ENCODE results near the gene LYPD8. TPM values are rescaled to one million over a fixed set of nuclear protein-coding genes. Genes with fewer than 3 reads are reported as not detected.
"Not testable (repeated sequence)": the region's sequence is repeated elsewhere in the genome, so short reads cannot be mapped to it uniquely, and the experiment has no call there.

Gene LYPD8, protein sequence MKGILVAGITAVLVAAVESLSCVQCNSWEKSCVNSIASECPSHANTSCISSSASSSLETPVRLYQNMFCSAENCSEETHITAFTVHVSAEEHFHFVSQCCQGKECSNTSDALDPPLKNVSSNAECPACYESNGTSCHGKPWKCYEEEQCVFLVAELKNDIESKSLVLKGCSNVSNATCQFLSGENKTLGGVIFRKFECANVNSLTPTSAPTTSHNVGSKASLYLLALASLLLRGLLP
- total RNA-seq (2014; rRNA removed; shearing (Covaris generic)): 0.91 and 1.6 TPM in 2 replicates

DNA sequence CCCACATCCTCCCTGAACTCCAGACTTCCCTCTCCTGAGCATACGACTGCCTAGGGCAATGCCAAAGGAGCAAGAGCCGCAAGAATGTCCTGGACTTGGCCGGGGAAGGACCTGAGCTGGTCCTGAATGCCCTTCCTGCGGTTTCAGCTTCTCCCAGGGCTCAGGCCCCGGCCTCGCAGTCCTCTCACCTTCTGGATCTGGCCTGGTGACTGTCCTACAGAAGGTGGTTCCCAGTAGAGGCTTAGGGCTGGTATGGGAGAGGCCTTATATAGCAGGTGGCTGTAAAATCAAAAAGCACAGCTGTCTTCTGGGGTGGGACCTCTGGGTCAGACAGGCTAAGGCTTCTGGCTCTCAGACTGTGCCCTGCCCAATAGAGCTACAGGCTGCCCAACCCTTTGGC is at the start of gene LYPD8:
TSS of gene LYPD8 (minus strand) at position 243 of the 400 bp plus-strand sequence. CDS start 4,678 bp downstream, outside the sequence.
- no peak for DNase-seq
- Histone ChIP-seq H3K4me1 (no peaks in the 10 kb centered on the region), H3K27ac (no peak within 1 kb of the TSS), H3K36me3 (no peaks in the 10 kb centered on the region), H3K9me3 (replicated peaks) (no peaks in the 10 kb centered on the region), H3K4me3 (no peak within 1 kb of the TSS), H3K27me3 (no peaks in the 10 kb centered on the region)

DNA sequence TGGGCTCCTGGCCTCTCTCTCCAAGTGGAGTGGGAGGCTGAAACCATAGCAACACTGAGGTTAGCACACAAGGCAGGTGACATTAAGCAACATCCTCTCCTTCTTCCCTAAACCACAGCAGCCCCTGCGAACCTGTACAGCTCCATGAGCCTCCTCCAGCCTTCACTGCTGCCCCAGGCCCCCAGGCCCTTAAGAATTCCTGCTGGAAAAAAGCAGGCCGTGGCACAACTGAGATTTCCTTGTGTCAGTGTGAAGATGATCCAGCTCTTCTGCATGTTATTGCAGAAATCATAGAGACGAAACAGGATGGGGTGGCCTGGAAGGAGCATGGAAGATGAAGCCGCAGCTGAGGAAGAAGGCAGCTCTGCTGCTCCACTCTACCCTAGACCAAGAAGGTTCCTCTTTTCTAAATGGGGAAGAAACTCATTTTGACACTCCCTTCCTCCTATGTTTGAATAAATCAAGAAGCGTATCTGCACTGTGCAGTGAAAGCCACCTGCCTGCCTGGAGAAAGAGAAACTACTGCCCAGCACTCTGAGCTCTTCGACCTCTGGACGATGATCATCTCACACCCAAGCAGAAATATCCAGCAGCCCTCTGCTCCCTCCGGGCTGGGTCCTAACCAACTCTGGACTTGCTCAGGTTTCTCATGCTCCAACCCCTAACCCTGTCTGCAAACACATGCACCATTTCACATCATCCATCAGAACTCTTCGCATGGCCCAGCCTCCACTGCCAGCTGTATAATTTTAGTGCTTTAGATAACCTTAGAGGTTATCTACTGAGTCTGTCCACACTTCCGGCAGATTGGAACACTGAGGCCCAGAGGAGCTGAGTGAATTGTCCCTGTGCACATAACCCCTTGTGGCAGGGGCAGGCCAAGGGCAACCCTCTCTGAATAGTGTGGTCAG is 49.5 kb upstream of the LYPD8 start:
- no peaks in the 10 kb centered on the region for H3K36me3 ChIP-seq
- H3K4me3 ChIP-seq: no peak overlapping the region
- H3K4me1 ChIP-seq: no peaks in the 10 kb centered on the region
- H3K9me3 ChIP-seq (replicated peaks): no peaks in the 10 kb centered on the region
- no peaks in the 10 kb centered on the region for H3K27me3 ChIP-seq
- DNase-seq: no peak
- H3K27ac ChIP-seq: no peak overlapping the region

DNA sequence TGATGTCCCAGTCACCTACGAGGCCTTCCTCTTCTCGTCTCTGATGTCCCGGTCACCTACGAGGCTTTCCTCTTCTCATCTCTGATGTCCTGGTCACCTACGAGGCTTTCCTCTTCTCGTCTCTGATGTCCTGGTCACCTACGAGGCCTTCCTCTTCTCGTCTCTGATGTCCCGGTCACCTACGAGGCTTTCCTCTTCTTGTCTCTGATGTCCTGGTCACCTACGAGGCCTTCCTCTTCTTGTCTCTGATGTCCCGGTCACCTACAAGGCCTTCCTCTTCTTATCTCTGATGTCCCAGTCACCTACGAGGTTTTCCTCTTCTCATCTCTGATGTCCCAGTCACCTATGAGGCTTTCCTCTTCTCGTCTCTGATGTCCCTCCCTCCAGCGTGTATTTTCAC is 47.9 kb upstream of the LYPD8 start:
- not testable (repeated sequence) for H3K27me3 ChIP-seq; H3K36me3 ChIP-seq; H3K4me3 ChIP-seq; DNase-seq; H3K9me3 ChIP-seq (replicated peaks); H3K27ac ChIP-seq; H3K4me1 ChIP-seq

DNA sequence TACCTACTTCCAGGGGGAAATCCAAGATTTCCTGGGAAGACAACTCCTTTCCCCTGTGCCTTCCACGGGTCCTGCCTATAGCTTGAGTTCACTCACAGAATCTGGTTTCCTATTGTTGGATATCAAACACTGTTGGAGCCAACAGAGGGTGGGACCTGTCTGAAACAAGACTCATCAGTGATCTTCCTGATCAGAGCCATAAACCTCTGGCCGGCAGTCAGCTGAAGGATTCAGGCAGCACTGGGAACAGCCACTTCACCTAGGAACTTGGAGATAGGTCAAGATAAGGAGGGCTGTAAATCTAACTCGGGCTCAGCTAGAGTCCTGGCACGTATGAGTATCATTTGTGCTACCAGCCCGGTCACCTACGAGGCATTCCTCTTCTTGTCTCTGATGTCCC is 46.9 kb upstream of the LYPD8 start:
- H3K4me3 ChIP-seq: no peak overlapping the region

DNA sequence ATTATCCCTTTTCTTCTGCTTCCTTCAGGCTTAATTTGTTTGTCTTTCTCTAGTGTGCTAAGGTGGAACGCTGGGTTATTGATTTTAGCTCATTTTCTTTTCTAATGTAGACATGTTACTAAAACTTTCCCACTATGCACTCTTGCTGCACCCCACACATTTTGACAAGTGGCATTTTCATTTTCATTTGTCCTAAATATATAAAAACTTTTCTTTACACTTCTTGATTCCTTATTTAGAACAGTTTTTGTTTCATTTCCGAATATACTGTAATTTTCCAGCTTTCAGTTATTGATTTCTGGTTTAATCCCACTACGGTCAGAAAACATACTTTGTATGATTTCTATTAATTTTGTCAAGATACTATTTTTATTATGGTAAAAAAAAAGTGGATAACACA is 44.9 kb upstream of the LYPD8 start:
- Histone ChIP-seq H3K36me3 (no peaks in the 10 kb centered on the region), H3K27me3 (no peaks in the 10 kb centered on the region), H3K27ac (no peak overlapping the region), H3K4me1 (no peaks in the 10 kb centered on the region), H3K4me3 (no peak overlapping the region), H3K9me3 (replicated peaks) (no peaks in the 10 kb centered on the region)
- no peak for DNase-seq

More for the DNA sequence above, 46.9 kb upstream of the LYPD8 start:
- DNase-seq: no peak
- Histone ChIP-seq H3K9me3 (replicated peaks) (no peaks in the 10 kb centered on the region), H3K36me3 (no peaks in the 10 kb centered on the region), H3K4me1 (no peaks in the 10 kb centered on the region), H3K27ac (no peak overlapping the region), H3K27me3 (no peaks in the 10 kb centered on the region)

DNA sequence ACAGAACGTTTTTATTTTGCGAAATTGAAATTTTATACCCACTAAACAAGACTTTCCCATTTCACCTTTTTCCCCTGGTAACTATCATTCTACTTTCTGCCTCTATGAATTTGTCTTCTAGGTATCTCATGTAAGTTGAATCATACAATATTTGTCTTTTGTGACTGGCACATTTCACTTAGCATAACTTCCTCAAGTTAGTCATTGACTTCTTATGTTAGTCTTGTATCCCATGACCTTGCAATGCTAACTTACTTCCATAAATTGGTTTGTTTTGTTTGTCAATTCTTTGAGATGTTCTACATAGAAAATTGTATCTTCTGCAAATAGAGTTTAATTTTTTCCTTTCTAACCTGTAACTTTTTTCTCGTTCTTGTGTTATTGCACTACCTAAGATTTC is 43.2 kb upstream of the LYPD8 start:
- no peaks in the 10 kb centered on the region for H3K4me1 ChIP-seq
- no peak for DNase-seq
- H3K27me3 ChIP-seq: no peaks in the 10 kb centered on the region
- no peak overlapping the region for H3K27ac ChIP-seq
- no peaks in the 10 kb centered on the region for H3K36me3 ChIP-seq
- no peak overlapping the region for H3K4me3 ChIP-seq
- no peaks in the 10 kb centered on the region for H3K9me3 ChIP-seq (replicated peaks)

DNA sequence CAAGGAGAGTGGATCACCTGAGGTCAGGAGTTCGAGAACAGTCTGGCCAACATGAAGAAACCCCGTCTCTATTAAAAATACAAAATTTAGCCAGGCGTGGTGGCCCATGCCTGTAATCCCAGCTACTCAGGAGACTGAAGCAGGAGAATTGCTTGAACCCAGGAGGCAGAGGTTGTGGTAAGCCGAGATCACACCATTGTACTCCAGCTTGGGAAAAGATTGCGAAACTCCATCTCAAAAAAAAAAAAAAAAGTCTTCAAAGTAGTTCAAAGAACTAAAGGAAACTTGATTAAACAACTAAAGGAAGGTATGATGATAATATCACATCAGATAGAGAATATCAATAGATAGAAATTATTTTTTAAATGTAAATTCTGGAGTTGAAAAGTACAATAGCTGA is 39.1 kb upstream of the LYPD8 start:
- not testable (repeated sequence) for H3K9me3 ChIP-seq (replicated peaks); DNase-seq; H3K27ac ChIP-seq; H3K4me1 ChIP-seq; H3K4me3 ChIP-seq; H3K27me3 ChIP-seq; H3K36me3 ChIP-seq

DNA sequence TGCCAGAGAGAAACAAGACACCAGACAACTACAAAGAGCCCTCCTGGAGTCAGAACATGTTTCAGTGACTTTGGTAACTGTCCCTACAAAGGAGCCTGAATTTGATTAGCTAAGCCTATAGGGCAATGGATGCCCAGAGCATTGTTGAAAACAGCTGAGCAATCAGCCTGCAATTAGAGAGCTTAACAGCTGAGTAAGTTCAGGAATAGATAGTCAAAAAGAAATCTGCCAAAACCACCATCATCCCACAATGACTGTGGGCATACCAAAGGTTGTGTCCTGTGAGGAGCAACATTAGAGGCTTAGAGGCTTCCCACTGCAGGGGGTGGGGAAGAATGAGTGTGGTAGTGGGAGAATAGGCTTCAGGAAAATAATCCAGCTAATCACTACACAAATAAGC is 38.0 kb upstream of the LYPD8 start:
- no peaks in the 10 kb centered on the region for H3K36me3 ChIP-seq
- H3K27ac ChIP-seq: no peak overlapping the region
- no peak overlapping the region for H3K4me3 ChIP-seq
- no peaks in the 10 kb centered on the region for H3K27me3 ChIP-seq
- H3K9me3 ChIP-seq (replicated peaks): no peaks in the 10 kb centered on the region
- no peaks in the 10 kb centered on the region for H3K4me1 ChIP-seq
- no peak for DNase-seq

DNA sequence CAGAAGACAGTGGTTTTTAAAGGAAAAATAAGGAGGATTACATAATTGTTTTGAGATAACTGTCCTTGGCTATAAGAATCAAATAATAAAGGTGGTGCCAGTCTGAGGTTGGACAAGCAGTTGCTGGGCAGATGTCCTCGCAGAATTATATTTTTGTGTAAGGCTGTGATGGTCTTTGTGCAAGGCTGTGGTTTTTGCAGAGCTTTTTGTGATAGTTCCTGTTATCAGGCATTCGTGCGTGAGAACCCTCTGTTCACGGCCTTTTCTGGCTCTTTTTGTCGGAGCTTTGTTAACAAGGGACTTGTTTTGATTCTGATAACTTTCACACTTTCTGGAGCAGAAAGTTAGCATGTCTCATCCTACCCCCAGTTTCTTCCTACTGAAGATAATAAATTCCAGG is 36.8 kb upstream of the LYPD8 start:
- DNase-seq: no peak
- Histone ChIP-seq H3K4me3 (no peak overlapping the region), H3K36me3 (no peaks in the 10 kb centered on the region), H3K4me1 (no peaks in the 10 kb centered on the region), H3K27me3 (no peaks in the 10 kb centered on the region), H3K9me3 (replicated peaks) (no peaks in the 10 kb centered on the region), H3K27ac (no peak overlapping the region)

DNA sequence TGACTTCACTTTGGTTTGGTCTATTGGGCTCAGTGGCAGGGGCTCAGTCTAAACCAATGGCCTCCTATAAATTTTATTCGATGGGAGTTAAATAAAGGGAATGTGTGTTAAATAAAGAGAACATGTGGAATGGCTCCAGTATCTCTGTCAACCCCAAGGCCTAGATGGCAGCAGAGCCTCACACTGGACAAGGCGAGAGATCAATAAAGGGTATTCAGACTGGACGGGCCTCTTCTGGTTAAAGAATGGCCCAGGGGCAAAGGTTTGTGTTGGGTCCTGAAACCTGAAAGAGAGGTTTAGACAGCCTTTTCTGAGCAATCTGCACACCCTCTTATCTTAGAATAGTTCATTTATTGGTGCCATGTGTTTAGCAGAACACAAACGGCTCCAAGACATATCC is 35.5 kb upstream of the LYPD8 start:
- Histone ChIP-seq H3K27ac (no peak overlapping the region), H3K9me3 (replicated peaks) (no peaks in the 10 kb centered on the region), H3K4me3 (no peak overlapping the region), H3K27me3 (no peaks in the 10 kb centered on the region), H3K4me1 (no peaks in the 10 kb centered on the region), H3K36me3 (no peaks in the 10 kb centered on the region)
- DNase-seq: no peak

DNA sequence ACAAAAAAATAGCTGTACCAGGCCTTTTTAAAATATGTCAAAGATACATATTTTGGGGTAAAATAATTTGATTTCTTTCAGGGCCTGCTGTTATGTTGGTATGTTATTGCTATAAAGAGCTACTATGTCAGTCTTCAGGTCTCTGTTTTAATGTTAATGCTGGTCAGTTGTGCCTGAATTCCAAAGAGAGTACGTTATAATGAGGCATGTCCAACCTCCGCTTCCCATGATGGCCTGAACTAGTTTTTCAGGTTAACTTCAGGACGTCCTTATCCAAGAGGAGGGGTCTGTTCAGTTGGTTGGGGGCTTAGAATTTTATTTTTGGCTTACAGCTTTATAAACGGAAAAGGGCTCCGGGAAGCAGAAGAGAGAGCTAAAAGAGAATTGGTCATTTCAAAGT is 34.9 kb upstream of the LYPD8 start:
- H3K4me3 ChIP-seq: no peak overlapping the region
- no peaks in the 10 kb centered on the region for H3K4me1 ChIP-seq
- no peak overlapping the region for H3K27ac ChIP-seq
- no peaks in the 10 kb centered on the region for H3K36me3 ChIP-seq
- H3K27me3 ChIP-seq: no peaks in the 10 kb centered on the region
- DNase-seq: no peak
- no peaks in the 10 kb centered on the region for H3K9me3 ChIP-seq (replicated peaks)

DNA sequence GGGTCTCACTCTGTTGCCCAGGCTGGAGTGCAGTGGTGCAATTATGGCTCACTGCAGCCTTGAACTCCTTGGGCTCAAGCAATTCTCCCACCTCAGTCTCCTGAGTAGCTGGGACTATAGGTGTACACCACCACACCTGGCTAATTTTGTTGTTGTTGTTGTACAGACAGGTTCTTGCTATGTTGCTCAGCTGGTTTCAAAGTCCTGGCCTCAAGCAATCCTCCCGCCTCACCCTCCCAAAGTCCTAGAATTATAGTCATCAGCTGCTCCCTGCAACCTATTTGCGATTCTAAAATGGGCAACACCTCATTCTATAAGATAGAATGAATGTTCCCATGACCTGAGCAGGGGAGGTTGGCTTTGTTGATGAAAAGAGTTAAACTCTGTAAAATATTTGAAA is 33.8 kb upstream of the LYPD8 start:
- not testable (repeated sequence) for H3K4me1 ChIP-seq; H3K27me3 ChIP-seq; H3K9me3 ChIP-seq (replicated peaks); H3K27ac ChIP-seq; H3K4me3 ChIP-seq; DNase-seq; H3K36me3 ChIP-seq

DNA sequence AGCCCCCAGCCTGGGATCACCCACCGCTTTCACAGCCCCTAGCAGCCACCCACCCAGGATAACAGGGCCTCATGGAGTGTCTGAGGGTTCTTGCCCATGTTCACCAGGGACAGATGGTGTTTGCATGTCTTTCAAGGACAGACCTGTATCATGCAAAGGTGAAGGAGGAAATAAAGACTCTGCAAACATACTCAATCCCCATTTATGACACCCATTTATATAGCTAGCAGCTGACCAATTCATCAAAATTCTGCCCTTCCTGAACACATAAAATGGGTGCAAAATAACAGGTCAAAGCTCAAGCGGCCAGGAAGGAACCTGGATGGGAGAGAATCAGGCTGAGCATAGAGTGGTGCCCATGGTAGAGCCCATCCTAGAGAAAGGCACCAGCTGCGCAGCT is 32.8 kb upstream of the LYPD8 start:
- no peak overlapping the region for H3K27ac ChIP-seq
- no peaks in the 10 kb centered on the region for H3K36me3 ChIP-seq
- DNase-seq: no peak
- no peaks in the 10 kb centered on the region for H3K27me3 ChIP-seq
- H3K4me1 ChIP-seq: no peaks in the 10 kb centered on the region
- no peaks in the 10 kb centered on the region for H3K9me3 ChIP-seq (replicated peaks)
- no peak overlapping the region for H3K4me3 ChIP-seq

DNA sequence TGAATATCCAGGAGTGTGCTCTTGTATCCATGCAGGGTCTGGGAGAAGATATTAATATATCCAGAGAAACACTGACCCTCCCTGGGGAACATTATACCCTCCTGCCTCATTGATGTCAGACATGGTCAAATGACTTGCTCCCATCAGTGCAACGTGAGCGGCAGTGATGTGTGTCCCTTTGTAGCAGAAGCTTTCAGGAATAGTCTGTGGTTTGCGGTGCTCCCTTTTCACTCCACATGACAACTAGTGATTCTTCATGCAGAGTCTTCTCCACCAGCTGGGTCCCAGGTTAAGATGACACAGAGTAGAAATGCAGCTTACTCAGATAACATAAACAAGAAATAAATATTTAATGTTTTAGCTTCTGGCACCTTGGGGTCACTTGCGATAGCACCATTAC is 31.9 kb upstream of the LYPD8 start:
- Histone ChIP-seq H3K4me1 (no peaks in the 10 kb centered on the region), H3K4me3 (no peak overlapping the region), H3K36me3 (no peaks in the 10 kb centered on the region), H3K9me3 (replicated peaks) (no peaks in the 10 kb centered on the region), H3K27ac (no peak overlapping the region), H3K27me3 (no peaks in the 10 kb centered on the region)
- DNase-seq: no peak

DNA sequence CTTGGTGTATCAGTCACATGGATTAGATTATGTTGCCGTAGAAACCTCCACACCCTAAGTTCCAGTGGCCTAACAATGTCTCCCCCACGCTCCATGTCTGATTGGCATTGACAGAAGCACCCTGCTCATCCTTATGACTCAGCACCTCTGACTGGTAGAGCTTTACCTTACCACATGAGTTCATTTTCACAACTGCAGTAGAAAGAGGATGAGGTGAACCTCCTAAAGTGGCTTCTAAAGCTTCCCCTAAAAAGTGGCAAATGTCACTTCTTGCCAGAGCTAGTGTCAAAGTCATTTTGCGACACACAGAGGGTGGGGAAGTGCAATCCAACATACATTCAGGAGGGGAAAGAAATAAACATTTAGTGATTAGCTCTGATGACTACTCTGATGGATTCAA is 30.6 kb upstream of the LYPD8 start:
- peak; percentile 16 to 21 for DNase-seq
- no peaks in the 10 kb centered on the region for H3K36me3 ChIP-seq
- no peaks in the 10 kb centered on the region for H3K9me3 ChIP-seq (replicated peaks)
- no peaks in the 10 kb centered on the region for H3K27me3 ChIP-seq
- no peak overlapping the region for H3K27ac ChIP-seq
- H3K4me1 ChIP-seq: no peaks in the 10 kb centered on the region
- H3K4me3 ChIP-seq: no peak overlapping the region

DNA sequence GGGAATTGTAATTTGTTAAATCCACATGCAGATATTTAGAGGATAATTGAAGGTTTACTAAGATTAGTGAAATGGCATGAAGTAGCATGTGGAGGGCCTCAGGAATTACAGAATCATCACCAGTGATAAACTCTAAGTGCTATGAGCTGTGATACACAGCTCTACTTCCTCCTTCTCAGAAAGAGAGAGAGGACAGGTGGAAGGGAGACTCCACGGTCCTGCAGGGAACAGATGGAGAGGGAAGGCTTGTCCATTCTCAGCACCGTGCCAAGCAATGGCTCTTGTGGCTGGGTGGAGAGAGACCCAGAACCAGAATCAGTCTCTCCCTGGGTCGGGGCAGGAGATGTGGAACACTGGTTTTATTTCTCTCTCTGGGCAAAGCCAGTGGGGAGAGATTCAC is 27.8 kb upstream of the LYPD8 start:
- no peak overlapping the region for H3K27ac ChIP-seq

More for the DNA sequence above, 27.8 kb upstream of the LYPD8 start:
- H3K36me3 ChIP-seq: no peaks in the 10 kb centered on the region
- H3K27me3 ChIP-seq: no peaks in the 10 kb centered on the region
- no peak for DNase-seq
- H3K4me1 ChIP-seq: no peaks in the 10 kb centered on the region
- no peaks in the 10 kb centered on the region for H3K9me3 ChIP-seq (replicated peaks)
- no peak overlapping the region for H3K4me3 ChIP-seq
